Aorta (tissue), 5 donors: ENCODE results near the gene MX2. TPM values are rescaled to one million over a fixed set of nuclear protein-coding genes. Genes with fewer than 3 reads are reported as not detected.

Experiments used
- ATAC-seq: fragments of 200-7000 bp; cut with Tn5 transposase; one replicate; pipeline ENCODE4 v1.9.1; 2022; ENCODE audit warnings: moderate library complexity; ENCODE audit not compliant: low FRiP score
- DNase-seq, 2 donors: peaks; one replicate each; pipeline ENCODE4 v3.0.0-alpha.2; 2020
- H3K27ac ChIP-seq, 2 donors: one replicate each; pipeline ENCODE4 v1.5.1; 2013; ENCODE audit warnings: low read length in 2 of 2, mild to moderate bottlenecking in 2 of 2, moderate library complexity in 2 of 2, control low read depth in 1 of 2, inconsistent platforms in 1 of 2, low read depth in 1 of 2
- H3K27me3 ChIP-seq, 2 donors: one replicate each; pipeline ENCODE4 v1.6.1; 2013; ENCODE audit warnings: control low read depth in 1 of 2, low read length in 1 of 2, mild to moderate bottlenecking in 1 of 2, moderate library complexity in 1 of 2; ENCODE audit not compliant: insufficient read depth in 2 of 2, control insufficient read depth in 1 of 2
- H3K36me3 ChIP-seq, 2 donors: one replicate each; pipeline ENCODE4 v1.6.1; 2013; ENCODE audit warnings: control low read depth in 1 of 2, low read length in 1 of 2, mild to moderate bottlenecking in 1 of 2; ENCODE audit not compliant: insufficient read depth in 2 of 2, control insufficient read depth in 1 of 2
- H3K4me1 ChIP-seq, 2 donors: one replicate each; pipeline ENCODE4 v1.6.1; 2013; ENCODE audit warnings: low read length in 2 of 2, control low read depth in 1 of 2, mild to moderate bottlenecking in 1 of 2, moderate library complexity in 1 of 2; ENCODE audit not compliant: insufficient read depth in 2 of 2, control insufficient read depth in 1 of 2
- H3K4me3 ChIP-seq, 2 donors: one replicate each; pipeline ENCODE4 v1.5.1; 2013; ENCODE audit warnings: low read length in 2 of 2, control low read depth in 1 of 2, mild to moderate bottlenecking in 1 of 2
- H3K9me3 ChIP-seq: one replicate; pipeline ENCODE4 v1.6.1; 2013; ENCODE audit warnings: mild to moderate bottlenecking, low read length; ENCODE audit not compliant: control insufficient read depth
- WGBS, 2 donors: extraction: QIAGEN DNeasy Blood & Tissue Kit; methylation state at CpG; one replicate each; pipeline ENCODE4 v1.1.7; 2013; 5-methylcytosine and 5-hydroxymethylcytosine counted together
- intact Hi-C, 2 donors: fragments of 100-400 bp; cut with DNase I; formaldehyde crosslinking; loops; one replicate each; pipeline versions ENCODE4 v1.14.2 to v1.15.0; 2022
- polyA plus RNA-seq, 2 donors: library from polyadenylated mRNA; stranded (reverse); fragments of 200-250 nt; gene quantifications; one replicate each; pipeline ENCODE4 v1.2.3, GENCODE V29; 2013
- total RNA-seq, 2 donors: library from RNA; stranded (reverse); fragmentation: NEBNext Ultra II Directional; extraction: Animal tissue kit (Norgen Biotek cat#: 25700); gene quantifications; one replicate each; pipeline ENCODE4 v1.2.1, GENCODE V29; 2021
- donor health status: healthy with polysubstance abuse.
- donor health status: Bipolar disorder and iron deficiency.
- donor health status: DM: no; HTN: no; CAD: no.
- donor health status: DM: no; HTN: no; CAD: no.
- donor health status: DM: yes; HTN: yes; CAD: no.

Gene MX2
- total and polyA plus RNA-seq, 4 donors = 0.69 to 21.8 (median 12.5) TPM

GRCh38 chr21:41431788-41432548, 70.1 kb downstream of the MX2 start:
- Histone ChIP-seq H3K27ac (no peak overlapping the region), H3K9me3 (no peaks in the 10 kb centered on the region), H3K4me1 (no peaks in the 10 kb centered on the region), H3K27me3 (no peaks in the 10 kb centered on the region), H3K36me3 (peaks cover 0 to 14% of the 10 kb centered on the region in 2 donors), H3K4me3 (no peak overlapping the region)
- DNase-seq (no peak), ATAC-seq (no peak)
- intact Hi-C loops = no loop called here
- 93 to 94% methylated on average over 16 of the region's 16 CpGs for WGBS, 2 donors

- DNase-seq (no peak), ATAC-seq (no peak)
- Histone ChIP-seq H3K36me3 (peaks cover 0 to 19% of the 10 kb centered on the region in 2 donors), H3K4me1 (no peaks in the 10 kb centered on the region), H3K27me3 (no peaks in the 10 kb centered on the region), H3K27ac (no peak overlapping the region), H3K9me3 (no peaks in the 10 kb centered on the region), H3K4me3 (no peak overlapping the region)
- intact Hi-C loops = no loop called here
- 93 to 95% methylated on average over 10 of the region's 10 CpGs for WGBS, 2 donors
These were observed 71.0 kb downstream of the MX2 start for GRCh38 chr21:41432562-41433460.

- DNase-seq (no peak), ATAC-seq (no peak)
- Histone ChIP-seq H3K27ac (no peak overlapping the region), H3K36me3 (peaks cover 0 to 19% of the 10 kb centered on the region in 2 donors), H3K9me3 (no peaks in the 10 kb centered on the region), H3K4me1 (no peaks in the 10 kb centered on the region), H3K4me3 (no peak overlapping the region), H3K27me3 (no peaks in the 10 kb centered on the region)
- 93 to 97% methylated on average over 2 of the region's 2 CpGs for WGBS, 2 donors
- intact Hi-C loops = no loop called here
These were observed 71.7 kb downstream of the MX2 start for GRCh38 chr21:41433566-41433965.

GRCh38 chr21:41435706-41436105, 73.9 kb downstream of the MX2 start:
- ATAC-seq = no peak
- H3K27me3 ChIP-seq = no peaks in the 10 kb centered on the region
- H3K4me1 ChIP-seq = no peaks in the 10 kb centered on the region
- intact Hi-C loops = no loop called here
- H3K27ac ChIP-seq = no peak overlapping the region
- H3K36me3 ChIP-seq = peaks cover 0 to 19% of the 10 kb centered on the region in 2 donors
- DNase-seq = no peak
- H3K9me3 ChIP-seq = no peaks in the 10 kb centered on the region
- 94 to 96% methylated on average over 11 of the region's 11 CpGs for WGBS, 2 donors
- H3K4me3 ChIP-seq = no peak overlapping the region

GRCh38 chr21:41437729-41438128, 75.9 kb downstream of the MX2 start:
- Histone ChIP-seq H3K27ac (no peak overlapping the region), H3K4me3 (no peak overlapping the region), H3K4me1 (no peaks in the 10 kb centered on the region), H3K27me3 (no peaks in the 10 kb centered on the region), H3K9me3 (no peaks in the 10 kb centered on the region), H3K36me3 (peaks cover 0 to 19% of the 10 kb centered on the region in 2 donors)
- DNase-seq (no peak), ATAC-seq (no peak)
- intact Hi-C loops = no loop called here
- WGBS, 2 donors = 69 to 75% methylated on average over 2 of the region's 2 CpGs

GRCh38 chr21:41438425-41439113, 76.7 kb downstream of the MX2 start:
- H3K27ac ChIP-seq = no peak overlapping the region
- no peak for ATAC-seq
- no peaks in the 10 kb centered on the region for H3K4me1 ChIP-seq
- no peaks in the 10 kb centered on the region for H3K27me3 ChIP-seq
- H3K36me3 ChIP-seq = peaks cover 0 to 19% of the 10 kb centered on the region in 2 donors
- H3K9me3 ChIP-seq = no peaks in the 10 kb centered on the region
- intact Hi-C loops = no loop called here
- no peak overlapping the region for H3K4me3 ChIP-seq
- WGBS, 2 donors = 87% methylated on average over 13 of the region's 13 CpGs
- no peak for DNase-seq

GRCh38 chr21:41439248-41439647, 77.4 kb downstream of the MX2 start:
- H3K36me3 ChIP-seq = peaks cover 0 to 21% of the 10 kb centered on the region in 2 donors

GRCh38 chr21:41441546-41441945, 79.7 kb downstream of the MX2 start:
- H3K9me3 ChIP-seq = no peaks in the 10 kb centered on the region
- intact Hi-C loops = no loop called here
- no peak overlapping the region for H3K4me3 ChIP-seq
- H3K36me3 ChIP-seq = peaks cover 5 to 19% of the 10 kb centered on the region in 2 donors
- no peaks in the 10 kb centered on the region for H3K4me1 ChIP-seq
- WGBS, 2 donors = 95% methylated on average over 14 of the region's 14 CpGs
- no peak overlapping the region for H3K27ac ChIP-seq
- no peak for ATAC-seq
- no peak for DNase-seq
- no peaks in the 10 kb centered on the region for H3K27me3 ChIP-seq

More at GRCh38 chr21:41439248-41439647, 77.4 kb downstream of the MX2 start:
- intact Hi-C loops = no loop called here
- WGBS, 2 donors = 69 to 70% methylated on average over 4 of the region's 4 CpGs
- Histone ChIP-seq H3K27ac (no peak overlapping the region), H3K4me3 (no peak overlapping the region), H3K27me3 (no peaks in the 10 kb centered on the region), H3K4me1 (no peaks in the 10 kb centered on the region), H3K9me3 (no peaks in the 10 kb centered on the region)
- no peak for ATAC-seq
- no peak for DNase-seq
